Stimulated activated naive CD8-positive, alpha-beta T cell treated with anti-CD3 and anti-CD28 coated beads, Interleukin-15, Interleukin-2, amounts not matched to agents 100 ng/mL and 50 ng/mL, for 24 hours (primary cell): ENCODE data around the gene SMIM8.
"Not testable (repeated sequence)": the region's sequence is repeated elsewhere in the genome, so short reads cannot be mapped to it uniquely, and the experiment has no call there.

Experiments used
- H3K27ac Mint-ChIP-seq: one replicate; pipeline ENCODE4 v1.8.0; 2021; ENCODE audit warnings: mild to moderate bottlenecking, mixed read lengths
- H3K27me3 Mint-ChIP-seq: one replicate; pipeline ENCODE4 v1.8.0; 2021; ENCODE audit warnings: mixed read lengths
- H3K36me3 Mint-ChIP-seq: one replicate; pipeline ENCODE4 v1.8.0; 2021; ENCODE audit warnings: low read depth, mixed read lengths
- H3K4me1 Mint-ChIP-seq: one replicate; pipeline ENCODE4 v1.8.0; 2021; ENCODE audit warnings: low read depth, mixed read lengths
- H3K4me3 Mint-ChIP-seq: one replicate; pipeline ENCODE4 v1.8.0; 2021; ENCODE audit warnings: mild to moderate bottlenecking, mixed read lengths
- H3K9me3 Mint-ChIP-seq: one replicate; pipeline ENCODE4 v1.8.0; 2021; ENCODE audit warnings: mixed read lengths

Gene SMIM8

DNA sequence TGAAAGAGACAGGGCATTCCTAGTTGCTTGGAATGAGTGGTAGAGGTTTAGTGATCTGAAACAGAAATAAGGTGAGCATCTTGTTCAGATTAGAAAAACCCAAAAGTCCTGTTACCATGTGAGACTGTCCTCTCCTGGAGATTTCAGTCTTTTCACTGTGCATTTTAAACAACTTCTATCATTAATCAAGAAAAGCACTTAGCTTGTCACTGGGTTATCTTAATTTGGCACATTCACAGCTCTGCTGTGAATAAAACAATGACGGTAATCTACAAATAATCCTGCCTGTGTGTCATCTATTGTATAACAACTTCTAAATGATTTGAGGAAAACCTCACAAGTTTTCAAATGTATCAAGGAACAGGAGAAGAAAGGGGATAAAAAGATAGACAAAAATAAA is 9.5 kb upstream of the SMIM8 start:
- H3K4me1 Mint-ChIP-seq: no peaks in the 10 kb centered on the region
- no peaks in the 10 kb centered on the region for H3K36me3 Mint-ChIP-seq
- no peak overlapping the region for H3K27ac Mint-ChIP-seq
- H3K9me3 Mint-ChIP-seq: no peaks in the 10 kb centered on the region
- H3K4me3 Mint-ChIP-seq: no peak overlapping the region
- H3K27me3 Mint-ChIP-seq: peaks cover 42% of the 10 kb centered on the region

DNA sequence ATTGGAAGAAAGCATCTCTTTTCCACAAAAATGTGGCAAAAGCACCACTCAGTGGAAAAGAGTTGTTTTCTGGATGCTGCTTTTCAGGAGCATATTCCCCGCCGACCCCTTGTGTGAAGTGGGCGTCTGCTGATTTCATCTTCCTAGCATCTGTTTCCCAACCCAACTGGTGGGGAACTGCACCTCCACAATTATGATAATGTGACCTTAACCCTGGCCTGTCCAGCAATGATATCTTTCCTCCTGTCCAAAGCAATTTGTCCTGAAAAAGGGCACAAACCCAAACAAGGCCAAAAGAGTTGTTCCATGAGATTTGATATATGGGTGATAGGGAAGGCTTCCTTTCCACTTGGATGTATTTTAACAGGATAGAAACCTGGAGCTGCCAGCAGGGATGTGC is 7.3 kb upstream of the SMIM8 start:
- Mint-ChIP-seq H3K9me3 (no peaks in the 10 kb centered on the region), H3K27me3 (peaks cover 37% of the 10 kb centered on the region), H3K27ac (no peak overlapping the region), H3K4me1 (no peaks in the 10 kb centered on the region), H3K4me3 (no peak overlapping the region), H3K36me3 (no peaks in the 10 kb centered on the region)

DNA sequence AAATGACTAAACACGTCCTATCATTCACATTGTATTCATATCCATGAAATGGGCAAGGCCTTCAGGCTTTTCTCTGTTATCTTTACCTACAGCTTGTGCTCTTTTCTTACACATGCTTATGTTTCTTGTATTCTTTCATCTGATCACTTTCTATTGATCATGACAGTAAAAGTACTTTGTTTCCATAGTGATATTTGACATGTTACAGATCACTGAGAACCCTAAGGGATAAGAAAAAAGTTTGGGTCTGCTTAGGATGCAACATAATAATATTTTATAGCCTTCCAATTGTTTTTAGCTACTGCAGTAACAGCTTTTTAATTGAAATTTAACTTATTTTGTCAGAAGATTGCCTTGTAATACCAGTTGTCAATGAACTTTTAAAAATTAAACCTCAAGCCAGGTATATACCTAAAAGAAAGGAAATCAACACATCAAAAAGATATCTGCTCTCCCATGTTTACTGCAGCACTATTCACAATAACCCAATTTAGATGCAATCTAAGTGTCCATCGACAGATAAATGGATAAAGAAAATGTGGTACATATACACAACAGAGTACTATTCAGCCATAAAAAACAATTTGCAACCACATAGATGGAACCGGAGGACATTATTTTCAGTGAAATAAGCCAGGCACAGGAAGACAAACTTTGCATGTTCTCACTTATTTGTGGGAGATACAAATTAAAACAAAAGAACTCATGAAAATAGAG is 3.0 kb upstream of the SMIM8 start:
- Mint-ChIP-seq H3K9me3 (no peaks in the 10 kb centered on the region), H3K4me1 (peaks cover 18% of the 10 kb centered on the region), H3K4me3 (no peak overlapping the region), H3K27me3 (peaks cover 18% of the 10 kb centered on the region), H3K27ac (no peak overlapping the region), H3K36me3 (no peaks in the 10 kb centered on the region)

DNA sequence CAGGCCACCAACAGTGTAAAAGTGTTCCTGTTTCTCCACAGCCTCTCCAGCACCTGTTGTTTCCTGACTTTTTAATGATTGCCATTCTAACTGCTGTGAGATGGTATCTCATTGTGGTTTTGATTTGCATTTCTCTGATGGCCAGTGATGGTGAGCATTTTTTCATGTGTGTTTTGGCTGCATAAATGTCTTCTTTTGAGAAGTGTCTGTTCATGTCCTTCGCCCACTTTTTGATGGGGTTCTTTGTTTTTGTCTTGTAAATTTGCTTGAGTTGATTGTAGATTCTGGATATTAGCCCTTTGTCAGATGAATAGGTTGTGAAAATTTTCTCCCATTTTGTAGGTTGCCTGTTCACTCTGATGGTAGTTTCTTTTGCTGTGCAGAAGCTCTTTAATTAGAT is 1.5 kb downstream of the SMIM8 start:
- not testable (repeated sequence) for H3K9me3 Mint-ChIP-seq, H3K36me3 Mint-ChIP-seq, H3K27ac Mint-ChIP-seq, H3K27me3 Mint-ChIP-seq
- Mint-ChIP-seq H3K4me3 (peak overlapping the region; percentile 97), H3K4me1 (peaks cover 18% of the 10 kb centered on the region)

DNA sequence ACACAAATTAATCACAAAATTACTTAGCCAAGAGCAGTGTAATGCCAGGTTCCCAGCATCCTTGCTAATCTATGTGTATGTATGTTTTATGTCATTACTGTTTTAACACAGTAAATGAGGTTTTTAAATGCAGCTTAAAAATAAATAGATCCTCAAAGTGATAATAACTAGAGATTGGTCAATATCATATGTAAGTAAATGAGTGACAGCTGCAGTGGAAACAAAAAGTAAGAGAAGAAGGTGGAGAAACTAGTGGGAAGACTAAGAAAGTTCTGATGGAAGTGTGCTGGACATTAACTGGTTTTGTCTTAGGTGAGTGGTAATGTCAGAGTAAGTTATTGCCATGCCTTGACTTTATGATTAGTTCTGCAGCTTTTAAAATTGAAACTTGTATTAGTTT is 8.6 kb downstream of the SMIM8 start:
- Mint-ChIP-seq H3K27ac (peak overlapping the region; percentile 11), H3K27me3 (no peaks in the 10 kb centered on the region), H3K36me3 (peaks cover 21% of the 10 kb centered on the region), H3K4me1 (peaks cover 19% of the 10 kb centered on the region), H3K9me3 (peaks cover 15% of the 10 kb centered on the region), H3K4me3 (no peak overlapping the region)

DNA sequence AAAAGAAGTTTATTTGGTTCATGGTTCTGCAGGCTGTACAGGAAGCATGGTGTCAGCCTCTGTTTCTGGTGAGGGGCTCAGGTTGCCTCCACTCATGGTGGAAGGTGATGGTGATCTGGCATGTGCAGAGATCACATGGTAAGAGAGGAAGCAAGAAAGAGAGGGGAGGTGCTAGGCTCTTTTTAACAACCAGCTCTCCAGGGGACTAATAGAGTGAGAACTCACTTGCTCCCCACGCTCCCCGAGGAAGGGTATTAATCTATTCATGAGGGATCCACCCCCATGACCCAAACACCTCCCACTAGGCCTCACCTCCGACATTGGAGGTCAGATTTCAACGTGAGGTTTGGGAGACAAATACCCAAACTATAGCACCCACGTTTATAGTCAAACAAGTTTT is 10.6 kb downstream of the SMIM8 start:
- Mint-ChIP-seq H3K36me3 (peaks cover 19% of the 10 kb centered on the region), H3K9me3 (peaks cover 11% of the 10 kb centered on the region), H3K27me3 (no peaks in the 10 kb centered on the region), H3K4me1 (peaks cover 19% of the 10 kb centered on the region), H3K27ac (no peak overlapping the region), H3K4me3 (no peak overlapping the region)

DNA sequence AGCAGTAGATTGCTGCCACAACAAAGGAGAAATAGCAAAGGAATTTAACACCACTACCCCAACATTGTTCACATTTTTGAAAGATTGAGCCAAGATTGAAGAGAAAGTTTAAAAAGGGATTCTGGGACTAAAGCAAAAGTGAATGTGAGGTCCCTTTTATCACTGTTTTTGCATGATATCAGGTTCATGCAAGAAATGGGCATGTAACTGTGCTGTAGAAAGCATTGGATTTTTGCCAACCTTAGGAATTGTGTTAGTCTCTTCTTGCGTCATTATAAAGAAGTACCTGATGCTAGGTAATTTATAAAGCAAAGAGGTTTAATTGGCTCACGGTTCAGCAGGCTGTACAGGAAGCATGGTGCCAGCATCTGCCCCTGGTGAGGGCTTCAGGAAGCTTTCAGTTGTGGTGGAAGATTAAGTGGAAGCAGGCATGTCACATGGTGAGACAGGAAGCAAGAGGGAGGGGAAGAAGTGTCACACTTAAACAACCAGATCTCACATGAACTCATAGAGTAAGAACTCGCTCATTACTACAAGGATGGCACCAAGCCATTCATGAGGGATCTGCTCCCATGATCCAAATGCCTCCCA is 11.3 kb downstream of the SMIM8 start:
- Mint-ChIP-seq H3K27me3 (no peaks in the 10 kb centered on the region), H3K27ac (no peak overlapping the region), H3K9me3 (peaks cover 11% of the 10 kb centered on the region), H3K36me3 (peaks cover 16% of the 10 kb centered on the region), H3K4me1 (peaks cover 19% of the 10 kb centered on the region), H3K4me3 (no peak overlapping the region)

DNA sequence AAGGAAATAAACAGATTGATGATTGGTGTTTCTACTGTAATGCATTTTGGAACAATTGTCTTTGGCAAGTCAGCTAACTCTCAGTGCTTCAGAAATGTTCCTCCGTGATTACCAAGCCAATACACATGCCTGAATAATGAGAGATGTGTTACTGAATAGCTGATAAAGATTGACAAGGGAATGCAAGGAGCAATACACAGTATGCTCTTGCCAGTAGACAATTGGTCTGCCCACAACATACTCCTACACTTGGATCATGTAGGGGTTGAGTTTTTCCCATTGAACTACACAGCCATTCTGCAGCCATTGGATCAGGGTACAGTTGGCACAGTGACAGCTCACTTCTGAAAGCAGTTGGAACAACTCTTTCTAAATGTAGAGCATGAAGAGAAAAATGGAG is 12.3 kb downstream of the SMIM8 start:
- peaks cover 19% of the 10 kb centered on the region for H3K4me1 Mint-ChIP-seq
- H3K27ac Mint-ChIP-seq: no peak overlapping the region
- peaks cover 11% of the 10 kb centered on the region for H3K9me3 Mint-ChIP-seq
- H3K4me3 Mint-ChIP-seq: no peak overlapping the region
- peaks cover 16% of the 10 kb centered on the region for H3K36me3 Mint-ChIP-seq
- no peaks in the 10 kb centered on the region for H3K27me3 Mint-ChIP-seq

DNA sequence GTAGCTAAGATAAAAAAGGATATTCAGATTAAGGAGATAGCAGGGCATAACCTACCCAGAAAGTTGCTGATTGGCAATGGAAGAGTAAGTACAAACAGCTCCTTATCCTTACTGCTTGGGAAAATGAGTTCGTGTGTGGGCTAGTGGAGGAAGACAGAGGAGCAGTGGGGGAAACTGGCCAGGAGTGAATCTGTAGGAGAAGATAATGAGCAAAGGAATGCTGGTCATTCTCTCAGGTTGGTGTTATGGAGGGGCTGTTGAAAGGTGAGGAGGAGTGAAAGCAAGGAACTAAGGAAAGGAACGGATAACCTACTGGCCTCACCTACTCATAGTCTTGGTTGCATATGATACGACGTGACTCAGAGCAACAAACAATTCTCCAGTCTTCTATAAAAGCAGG is 14.0 kb downstream of the SMIM8 start:
- Mint-ChIP-seq H3K9me3 (peaks cover 11% of the 10 kb centered on the region), H3K27me3 (no peaks in the 10 kb centered on the region), H3K27ac (no peak overlapping the region), H3K4me1 (peaks cover 14% of the 10 kb centered on the region), H3K4me3 (no peak overlapping the region), H3K36me3 (peaks cover 20% of the 10 kb centered on the region)

DNA sequence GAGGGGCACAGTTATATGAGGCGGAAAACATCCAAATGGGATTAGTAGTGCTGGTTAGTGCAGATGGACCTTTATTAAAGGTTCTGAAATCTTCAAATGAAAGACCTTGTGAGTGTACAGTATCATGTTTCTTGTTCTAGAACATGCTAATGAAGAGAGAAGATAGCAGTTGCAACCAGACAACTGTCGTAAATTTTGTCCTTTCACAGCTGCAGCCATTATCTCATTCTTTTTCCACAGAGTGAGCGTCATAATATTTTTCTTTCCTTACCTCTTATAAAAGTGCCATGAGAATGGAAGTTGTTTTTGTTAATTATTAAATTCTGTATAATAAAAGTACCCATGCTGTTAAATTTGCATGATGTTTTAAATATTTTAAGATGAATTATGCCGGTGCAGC is 17.8 kb downstream of the SMIM8 start:
- H3K36me3 Mint-ChIP-seq: peaks cover 10% of the 10 kb centered on the region
- no peaks in the 10 kb centered on the region for H3K27me3 Mint-ChIP-seq
- H3K9me3 Mint-ChIP-seq: no peaks in the 10 kb centered on the region
- no peak overlapping the region for H3K4me3 Mint-ChIP-seq
- H3K27ac Mint-ChIP-seq: no peak overlapping the region
- no peaks in the 10 kb centered on the region for H3K4me1 Mint-ChIP-seq

DNA sequence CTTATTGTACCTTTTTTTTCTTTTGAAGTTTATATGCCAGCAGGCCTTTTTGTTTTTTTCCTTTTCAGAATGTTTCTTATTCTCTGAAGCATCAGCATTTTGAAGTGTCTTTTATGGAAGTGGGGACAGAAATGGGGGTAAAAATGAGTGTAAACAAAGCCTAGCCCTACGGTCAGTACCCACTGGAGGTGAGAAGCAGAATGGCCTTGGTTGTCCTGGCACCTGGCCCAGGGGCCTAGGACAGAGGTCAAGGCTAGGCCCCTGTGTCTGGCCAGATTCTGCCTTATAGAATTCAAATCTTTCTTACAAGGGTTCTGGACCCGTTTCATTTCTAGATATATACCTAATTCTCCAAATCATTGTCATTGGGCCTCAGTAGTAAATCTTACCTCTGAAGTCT is 18.8 kb downstream of the SMIM8 start:
- Mint-ChIP-seq H3K4me3 (no peak overlapping the region), H3K27ac (no peak overlapping the region), H3K4me1 (no peaks in the 10 kb centered on the region), H3K9me3 (no peaks in the 10 kb centered on the region), H3K27me3 (no peaks in the 10 kb centered on the region), H3K36me3 (peaks cover 10% of the 10 kb centered on the region)

DNA sequence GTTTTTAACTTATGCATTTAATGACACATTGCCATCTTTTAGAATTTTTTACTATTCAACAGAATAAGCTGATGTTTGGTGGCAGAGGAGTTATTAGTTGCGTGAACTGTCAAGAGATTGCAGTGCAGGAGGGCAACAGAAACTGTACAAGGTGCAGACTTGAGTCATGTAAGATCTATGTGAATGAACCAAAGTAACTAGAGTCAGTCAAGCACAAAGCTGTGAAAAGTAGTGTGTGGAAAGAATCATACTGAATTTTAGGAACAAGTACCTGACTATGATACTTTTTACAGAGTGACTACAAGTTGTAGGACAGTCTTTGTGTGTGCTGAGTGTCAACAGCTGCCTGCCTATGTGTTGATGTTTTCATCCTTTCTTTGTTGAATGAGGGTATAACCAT is 19.5 kb downstream of the SMIM8 start:
- Mint-ChIP-seq H3K27ac (no peak overlapping the region), H3K9me3 (no peaks in the 10 kb centered on the region), H3K27me3 (no peaks in the 10 kb centered on the region)

DNA sequence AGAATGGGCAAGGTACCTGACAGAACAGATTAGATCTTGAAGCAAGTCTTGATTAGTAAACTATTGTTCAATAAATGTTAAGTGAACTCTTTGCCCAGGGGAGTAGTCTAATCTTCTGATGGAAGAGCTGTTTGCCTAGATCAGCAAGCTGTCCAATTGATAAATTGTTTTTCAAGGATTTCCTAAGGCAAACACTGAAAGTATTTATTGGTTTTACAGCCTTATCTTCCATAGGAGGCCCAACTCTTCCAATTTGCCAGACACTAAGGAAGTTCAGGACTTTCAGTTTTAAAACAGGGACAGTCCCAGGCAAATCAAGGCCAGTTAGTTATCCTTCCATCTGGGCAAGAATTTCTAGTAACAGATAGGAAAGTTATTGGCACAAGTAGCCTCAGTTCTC is 20.4 kb downstream of the SMIM8 start:
- Mint-ChIP-seq H3K27ac (no peak overlapping the region), H3K36me3 (peaks cover 10% of the 10 kb centered on the region), H3K27me3 (no peaks in the 10 kb centered on the region), H3K4me3 (no peak overlapping the region), H3K4me1 (no peaks in the 10 kb centered on the region), H3K9me3 (no peaks in the 10 kb centered on the region)

More for the DNA sequence above, 19.5 kb downstream of the SMIM8 start:
- Mint-ChIP-seq H3K36me3 (peaks cover 10% of the 10 kb centered on the region), H3K4me1 (no peaks in the 10 kb centered on the region), H3K4me3 (no peak overlapping the region)

DNA sequence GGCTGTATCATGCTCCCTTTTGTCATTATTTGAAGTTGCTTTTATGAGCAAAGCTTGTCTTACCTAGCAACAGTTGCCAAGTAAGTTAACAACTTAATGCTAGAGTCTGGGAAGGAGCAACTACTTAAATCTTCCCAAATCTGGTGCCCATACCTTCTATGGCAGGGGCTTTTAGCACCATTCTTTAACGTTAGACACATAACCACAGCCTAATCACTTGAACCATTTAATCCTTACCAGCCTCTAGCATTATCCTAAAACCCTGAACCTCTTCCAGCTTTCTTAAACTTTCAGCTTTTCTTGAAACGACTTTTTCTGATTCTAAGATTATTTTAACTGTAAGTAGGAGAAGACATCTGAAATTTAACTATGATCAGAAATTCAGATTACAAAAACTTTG is 22.3 kb downstream of the SMIM8 start, which contains the start of gene C6orf163:
Gene C6orf163 (plus strand): TSS at position 83 of the 400 bp plus-strand sequence. CDS start 287 bp downstream, at position 370.
- Mint-ChIP-seq H3K9me3 (no peaks in the 10 kb centered on the region), H3K27me3 (no peaks in the 10 kb centered on the region), H3K27ac (peak within 1 kb of the TSS; percentile 58), H3K4me3 (no peak within 1 kb of the TSS), H3K36me3 (peaks cover 10% of the 10 kb centered on the region), H3K4me1 (no peaks in the 10 kb centered on the region)

DNA sequence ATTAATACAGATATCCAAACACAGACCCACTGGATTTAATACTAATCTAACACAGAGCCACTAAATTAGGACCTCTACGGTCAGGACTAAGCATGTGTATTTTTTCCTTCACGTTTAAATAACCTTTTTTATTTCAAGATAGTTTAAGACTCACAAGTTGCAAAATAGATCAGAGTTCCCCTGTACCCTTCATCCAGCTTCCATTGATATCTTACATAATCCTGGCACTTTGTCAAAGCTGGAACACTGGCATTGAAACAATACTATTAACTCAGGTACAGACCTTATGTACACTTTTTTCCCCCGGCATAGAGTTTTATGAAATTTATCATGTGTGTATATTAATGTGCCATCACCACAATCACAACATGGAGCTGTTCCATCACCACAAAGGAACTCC is 24.3 kb downstream of the SMIM8 start:
- Mint-ChIP-seq H3K4me3 (no peak overlapping the region), H3K27ac (no peak overlapping the region), H3K36me3 (peaks cover 6% of the 10 kb centered on the region), H3K27me3 (no peaks in the 10 kb centered on the region), H3K4me1 (no peaks in the 10 kb centered on the region), H3K9me3 (no peaks in the 10 kb centered on the region)

DNA sequence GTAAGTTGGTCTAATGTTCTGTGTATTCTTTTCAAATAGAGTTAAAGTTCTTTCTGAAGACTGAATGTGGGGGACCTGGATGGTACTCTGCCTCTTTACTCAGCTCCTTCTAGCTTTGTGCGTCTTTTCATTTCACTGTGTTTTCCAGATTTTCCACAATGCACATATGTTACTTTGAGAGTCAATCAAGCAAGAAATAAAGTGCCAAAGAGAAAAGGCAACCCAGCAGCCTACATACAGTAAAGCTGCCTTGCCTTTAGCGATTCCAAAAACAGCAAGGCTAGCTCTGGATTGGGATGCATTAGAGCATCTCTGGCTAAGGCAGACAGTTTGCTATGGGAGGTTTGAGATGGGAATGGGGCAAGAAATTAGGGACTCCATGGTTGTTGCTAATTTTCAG is 27.5 kb downstream of the SMIM8 start:
- no peaks in the 10 kb centered on the region for H3K4me1 Mint-ChIP-seq
- no peaks in the 10 kb centered on the region for H3K36me3 Mint-ChIP-seq
- no peak overlapping the region for H3K27ac Mint-ChIP-seq
- H3K9me3 Mint-ChIP-seq: no peaks in the 10 kb centered on the region
- no peak overlapping the region for H3K4me3 Mint-ChIP-seq
- no peaks in the 10 kb centered on the region for H3K27me3 Mint-ChIP-seq
